GM19395 (cell line): ENCODE measurements around the gene SMIM35.

Experiments
- ATAC-seq: cut with Tn5 transposase; IDR thresholded peaks from one replicate; pipeline ENCODE4 v1.9.1; 2021; ENCODE audit warnings: mild to moderate bottlenecking, moderate library complexity; ENCODE audit not compliant: unreplicated experiment

SMIM35 gene

GRCh38 chr11:117969160-117969991, 117.4 kb downstream of the SMIM35 start:
- no peak for ATAC-seq

GRCh38 chr11:117966908-117967307, 119.9 kb downstream of the SMIM35 start:
- no peak for ATAC-seq

- no peak for ATAC-seq
These were observed 123.9 kb downstream of the SMIM35 start for GRCh38 chr11:117962826-117963225.

- ATAC-seq = no peak
These were observed 124.9 kb downstream of the SMIM35 start for GRCh38 chr11:117961896-117962295.

- ATAC-seq = no peak
These were observed 126.4 kb downstream of the SMIM35 start for GRCh38 chr11:117960406-117960805.

- no peak for ATAC-seq
These were observed 127.2 kb downstream of the SMIM35 start for GRCh38 chr11:117959438-117960149.

GRCh38 chr11:117958949-117959348, 127.8 kb downstream of the SMIM35 start:
- ATAC-seq = no peak
